ENCODE data around the gene TGFA.

DNA sequence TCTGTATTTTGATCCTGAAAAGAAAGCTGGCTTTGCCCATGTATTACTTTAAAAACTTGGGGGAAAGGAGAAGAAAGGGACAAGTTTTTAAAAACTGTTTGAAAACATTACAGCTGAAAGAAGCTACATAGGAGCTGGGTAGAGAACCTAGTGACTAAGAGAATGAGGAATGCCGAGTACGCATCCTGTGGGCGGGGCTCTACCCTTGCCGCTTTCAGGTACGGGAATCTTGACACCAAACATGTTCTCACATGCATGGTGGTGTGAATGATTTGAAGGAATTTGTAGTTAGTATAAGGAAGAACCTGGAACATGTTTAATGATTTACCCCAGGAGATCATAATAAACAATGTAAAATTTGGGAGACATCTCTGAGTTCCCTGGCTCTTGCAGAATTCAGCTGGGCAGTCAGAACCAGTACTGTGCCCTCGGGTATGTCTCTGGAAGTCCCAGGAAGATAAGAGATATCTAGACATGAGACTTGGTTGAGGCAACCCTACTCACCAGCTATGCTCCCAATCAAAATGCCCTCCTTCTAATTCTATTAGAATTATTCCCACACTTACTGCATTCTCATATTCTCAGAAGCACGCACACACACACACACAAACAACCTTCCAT lies 16.5 kb upstream of the TGFA start:
- TF ChIP-seq, protein P1, sequence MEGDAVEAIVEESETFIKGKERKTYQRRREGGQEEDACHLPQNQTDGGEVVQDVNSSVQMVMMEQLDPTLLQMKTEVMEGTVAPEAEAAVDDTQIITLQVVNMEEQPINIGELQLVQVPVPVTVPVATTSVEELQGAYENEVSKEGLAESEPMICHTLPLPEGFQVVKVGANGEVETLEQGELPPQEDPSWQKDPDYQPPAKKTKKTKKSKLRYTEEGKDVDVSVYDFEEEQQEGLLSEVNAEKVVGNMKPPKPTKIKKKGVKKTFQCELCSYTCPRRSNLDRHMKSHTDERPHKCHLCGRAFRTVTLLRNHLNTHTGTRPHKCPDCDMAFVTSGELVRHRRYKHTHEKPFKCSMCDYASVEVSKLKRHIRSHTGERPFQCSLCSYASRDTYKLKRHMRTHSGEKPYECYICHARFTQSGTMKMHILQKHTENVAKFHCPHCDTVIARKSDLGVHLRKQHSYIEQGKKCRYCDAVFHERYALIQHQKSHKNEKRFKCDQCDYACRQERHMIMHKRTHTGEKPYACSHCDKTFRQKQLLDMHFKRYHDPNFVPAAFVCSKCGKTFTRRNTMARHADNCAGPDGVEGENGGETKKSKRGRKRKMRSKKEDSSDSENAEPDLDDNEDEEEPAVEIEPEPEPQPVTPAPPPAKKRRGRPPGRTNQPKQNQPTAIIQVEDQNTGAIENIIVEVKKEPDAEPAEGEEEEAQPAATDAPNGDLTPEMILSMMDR (IDR thresholded peaks at IDR 0.05) = no peak
- TF ChIP-seq ZFX (IDR thresholded peaks at IDR 0.05; ENCODE audit: borderline replicate concordance) = no peak
